Measurements from ENCODE around the gene DISC1. TPM values are rescaled to one million over a fixed set of nuclear protein-coding genes. Genes with fewer than 3 reads are reported as not detected.

DISC1 gene
- total RNA-seq, 1 experiment from 2014 or later: 1.8 TPM

- no TSS peak for BruUV-seq (replicated peaks)
- H3K4me1 ChIP-seq (ENCODE audit: control insufficient read depth in 1 of 2, insufficient read depth in 2 of 2, low read length in 2 of 2): no peaks in the 10 kb centered on the region
- no peak overlapping the region for H3K4me2 ChIP-seq (ENCODE audit: low read length)
- H4K20me1 ChIP-seq (ENCODE audit: insufficient read depth): no peaks in the 10 kb centered on the region
- ChIA-PET POLR2A (no interaction called here), CTCF (no interaction called here), RAD21 (ENCODE audit: low non-redundant PET in 1 of 2, low total read pairs in 2 of 2, uncharacterized antibody in 2 of 2, unreplicated experiment in 2 of 2) (no interaction called here)
- no peak overlapping the region for H3K9ac ChIP-seq (ENCODE audit: low read length)
- TF ChIP-seq SIN3A (IDR thresholded peaks at IDR 0.05; ENCODE audit: low read depth) (no peak), YY1 (IDR thresholded peaks at IDR 0.05; ENCODE audit: extremely low read depth, insufficient replicate concordance, low read depth, low read length) (no peak), ZNF274 (IDR thresholded peaks at IDR 0.05; ENCODE audit: low read depth, low read length) (no peak)
- H3K9me2 ChIP-seq (ENCODE audit: insufficient read depth): no peaks in the 10 kb centered on the region
- intact Hi-C loops (cut with micrococcal nuclease): no loop called here
- peaks cover 19% of the 10 kb centered on the region for H3K27me3 ChIP-seq (ENCODE audit: insufficient read depth, low read length)
- ATAC-seq: no peak
- no peak overlapping the region for H2AFZ ChIP-seq (ENCODE audit: low read depth, low read length, poor library complexity, severe bottlenecking)
- H3K4me3 ChIP-seq (replicated peaks in 1 of 2; ENCODE audit: low read depth in 1 of 2, low read length in 2 of 2): no peak overlapping the region
- no peaks in the 10 kb centered on the region for H3K79me2 ChIP-seq (ENCODE audit: insufficient read depth, low read length)
- no peaks in the 10 kb centered on the region for H3K36me3 ChIP-seq (ENCODE audit: control insufficient read depth in 1 of 2, insufficient read depth in 2 of 2, low read length in 2 of 2)
- DNase-seq (ENCODE audit: low read depth, low spot score): no peak
- H3K9me3 ChIP-seq (ENCODE audit: control insufficient read depth in 1 of 2, insufficient read depth in 1 of 2, low read depth in 1 of 2, low read length in 2 of 2): no peaks in the 10 kb centered on the region
- no peak overlapping the region for H3K27ac ChIP-seq (ENCODE audit: low read depth, low read length)
These were observed 313.5 kb downstream of the DISC1 start for GRCh38 chr1:231940116-231940515.

- DNase-seq (ENCODE audit: low read depth, low spot score): no peak
- ChIA-PET POLR2A (no interaction called here), RAD21 (ENCODE audit: low non-redundant PET in 1 of 2, low total read pairs in 2 of 2, uncharacterized antibody in 2 of 2, unreplicated experiment in 2 of 2) (no interaction called here), CTCF (no interaction called here)
- intact Hi-C loops (cut with micrococcal nuclease): no loop called here
- Histone ChIP-seq H3K9me2 (ENCODE audit: insufficient read depth) (no peaks in the 10 kb centered on the region), H3K36me3 (ENCODE audit: control insufficient read depth in 1 of 2, insufficient read depth in 2 of 2, low read length in 2 of 2) (no peaks in the 10 kb centered on the region), H3K79me2 (ENCODE audit: insufficient read depth, low read length) (no peaks in the 10 kb centered on the region), H3K4me1 (ENCODE audit: control insufficient read depth in 1 of 2, insufficient read depth in 2 of 2, low read length in 2 of 2) (no peaks in the 10 kb centered on the region), H2AFZ (ENCODE audit: low read depth, low read length, poor library complexity, severe bottlenecking) (no peak overlapping the region), H3K9ac (ENCODE audit: low read length) (no peak overlapping the region), H3K4me3 (replicated peaks in 1 of 2; ENCODE audit: low read depth in 1 of 2, low read length in 2 of 2) (no peak overlapping the region), H3K4me2 (ENCODE audit: low read length) (no peak overlapping the region), H4K20me1 (ENCODE audit: insufficient read depth) (no peaks in the 10 kb centered on the region), H3K27me3 (ENCODE audit: insufficient read depth, low read length) (peaks cover 19% of the 10 kb centered on the region), H3K27ac (ENCODE audit: low read depth, low read length) (no peak overlapping the region), H3K9me3 (ENCODE audit: control insufficient read depth in 1 of 2, insufficient read depth in 1 of 2, low read depth in 1 of 2, low read length in 2 of 2) (no peaks in the 10 kb centered on the region)
- TF ChIP-seq ZBTB33 (IDR thresholded peaks at IDR 0.05; ENCODE audit: extremely low read depth, insufficient replicate concordance, low read length) (no peak), YY1 (IDR thresholded peaks at IDR 0.05; ENCODE audit: extremely low read depth, insufficient replicate concordance, low read depth, low read length) (no peak), SP1 (IDR thresholded peaks at IDR 0.05; ENCODE audit: low read depth) (no peak), MAX (IDR thresholded peaks at IDR 0.05) (no peak), FOSL1 (IDR thresholded peaks at IDR 0.05; ENCODE audit: low read depth) (no peak), EZH2 (IDR thresholded peaks at IDR 0.05) (no peak), RAD21 (IDR thresholded peaks at IDR 0.05; ENCODE audit: low read depth) (no peak), EGR1 (IDR thresholded peaks at IDR 0.05; ENCODE audit: low read depth) (no peak), ZFX (IDR thresholded peaks at IDR 0.05) (no peak), REST (IDR thresholded peaks at IDR 0.05; ENCODE audit: low read depth) (no peak), CBX3 (IDR thresholded peaks at IDR 0.05; ENCODE audit: low read depth) (no peak), ZNF274 (IDR thresholded peaks at IDR 0.05; ENCODE audit: low read depth, low read length) (no peak)
- ATAC-seq: no peak
- BruUV-seq (replicated peaks): no TSS peak
These were observed 314.1 kb downstream of the DISC1 start for GRCh38 chr1:231940701-231941100.
